Smooth muscle cell of bladder (primary cell): ENCODE measurements around the gene NDST1. TPM values are rescaled to one million over a fixed set of nuclear protein-coding genes. Genes with fewer than 3 reads are reported as not detected.

Experiments
- total RNA-seq: library from RNA; depleted of rRNA; stranded (reverse); fragments of >200 nt; gene quantifications from 2 replicates; pipeline ENCODE4 v1.2.3, GENCODE V29; 2014

The NDST1 gene
- total RNA-seq, result 21.6 and 26.5 TPM in 2 replicates

GRCh38 chr5:150507474-150508276 is at the start of gene NDST1:
Gene NDST1, plus strand, starts transcription at chr5:150508131. Its CDS starts 13,124 bp downstream, at chr5:150521255.

Other genes starting within 250 kb of the NDST1 start
- 0.71 and 1.5 TPM in 2 replicates for gene CAMK2A, start 218.4 kb upstream of the NDST1 start, total RNA-seq
- 22.2 and 26.8 TPM in 2 replicates for gene ARSI, start 205.2 kb upstream of the NDST1 start, total RNA-seq
- 7.8 and 10.4 TPM in 2 replicates for gene TCOF1, start 150.4 kb upstream of the NDST1 start, total RNA-seq
- gene CD74, start 95.2 kb upstream of the NDST1 start, total RNA-seq, result 0.85 and 1.8 TPM in 2 replicates
- gene RPS14, start 58.4 kb upstream of the NDST1 start, total RNA-seq, result 5,323 and 5,641 TPM in 2 replicates
- gene SYNPO, start 132.5 kb downstream of the NDST1 start, total RNA-seq, result 2.7 and 4.0 TPM in 2 replicates
- 0.14 and 0.37 TPM in 2 replicates for gene MYOZ3, start 153.1 kb downstream of the NDST1 start, total RNA-seq
- 12.8 and 15.2 TPM in 2 replicates for gene RBM22, start 192.9 kb downstream of the NDST1 start, total RNA-seq